Panc1 (cell line): ENCODE results near the gene AP3B1. TPM values are rescaled to one million over a fixed set of nuclear protein-coding genes. Genes with fewer than 3 reads are reported as not detected.

Experiments
- ATAC-seq: fragments of 200-7000 bp; cut with Tn5 transposase; 2 replicates; pipeline ENCODE4 v1.9.1; 2020; ENCODE audit warnings: mild to moderate bottlenecking, moderate library complexity
- BruUV-seq: library from RNA; stranded (reverse); fragments of 400-500 nt; replicated peaks from 2 replicates; lab custom pipeline; 2021; lab: Mats Ljungman, UMichigan
- CTCF ChIA-PET: fragments of 300-600 bp; sonication (Branson Sonifier 250); formaldehyde crosslinking; loops from one replicate; lab custom pipeline; 2022; ENCODE audit warnings: antibody characterized with exemption; lab: Charles Lee
- POLR2A ChIA-PET: fragments of 300-600 bp; sonication (Branson Sonifier 250); formaldehyde crosslinking; loops from one replicate; lab custom pipeline; 2022; ENCODE audit warnings: antibody characterized with exemption; lab: Charles Lee
- DNase-seq: peaks from one replicate; pipeline ENCODE4 v3.0.0-alpha.2; 2010; ENCODE audit warnings: low read depth, low spot score
- H3K27ac ChIP-seq: 2 replicates; pipeline ENCODE4 v1.5.1; 2011; ENCODE audit warnings: mild to moderate bottlenecking, low read length, inconsistent platforms
- H3K27me3 ChIP-seq: fragments of 200-500 bp; sonication (Bioruptor generic); 2 replicates; pipeline ENCODE4 v1.6.0; 2014; ENCODE audit warnings: low read length, inconsistent platforms; ENCODE audit not compliant: control insufficient read depth, insufficient read depth
- H3K36me3 ChIP-seq: fragments of 200-500 bp; sonication (Bioruptor generic); 2 replicates; pipeline ENCODE4 v1.5.1; 2014; ENCODE audit warnings: inconsistent platforms, mild to moderate bottlenecking, low read length, moderate library complexity; ENCODE audit not compliant: control insufficient read depth, insufficient read depth
- H3K4me1 ChIP-seq: 2 replicates; pipeline ENCODE4 v1.5.1; 2011; ENCODE audit warnings: inconsistent platforms, mild to moderate bottlenecking, low read length, moderate library complexity; ENCODE audit not compliant: control insufficient read depth, insufficient read depth
- H3K4me3 ChIP-seq, 2 experiments: 2 replicates each; pipeline ENCODE4 v1.5.1; 2011 to 2012; ENCODE audit warnings: low read depth in 2 of 2, low read length in 2 of 2, mild to moderate bottlenecking in 2 of 2, inconsistent platforms in 1 of 2, moderate library complexity in 1 of 2
- H3K9me3 ChIP-seq: fragments of 200-500 bp; sonication (Bioruptor generic); 2 replicates; pipeline ENCODE4 v1.5.1; 2014; ENCODE audit warnings: low read depth, mild to moderate bottlenecking, inconsistent platforms, low read length, moderate library complexity; ENCODE audit not compliant: control insufficient read depth, insufficient read depth
- CTCF ChIP-seq: fragments of 450-650 bp; IDR thresholded peaks from 2 replicates; pipeline ENCODE4 v1.5.1; 2017; ENCODE audit warnings: mild to moderate bottlenecking
- POLR2AphosphoS5 ChIP-seq: IDR thresholded peaks from 2 replicates; pipeline ENCODE4 v1.6.1; 2012; ENCODE audit warnings: mild to moderate bottlenecking, low read depth, low read length, moderate library complexity
- SIN3A ChIP-seq: IDR thresholded peaks from 2 replicates; pipeline ENCODE4 v1.6.1; 2012; ENCODE audit warnings: low read depth, mild to moderate bottlenecking, low read length, moderate library complexity, borderline replicate concordance; ENCODE audit not compliant: insufficient read depth
- TCF7L2 ChIP-seq: IDR thresholded peaks from 2 replicates; pipeline ENCODE4 v1.6.1; 2011; ENCODE audit warnings: mild to moderate bottlenecking, low read depth, low read length, inconsistent platforms
- in situ Hi-C: cut with HindIII; loops from 2 replicates; pipeline ENCODE4 v1.10.0; 2016; ENCODE audit warnings: low sequenced_read_pairs, low pct_unique_long_range_greater_than_20kb
- intact Hi-C: fragments of 100-400 bp; cut with micrococcal nuclease; formaldehyde crosslinking; loops from one replicate; pipeline ENCODE4 v1.10.0; 2022; ENCODE audit not compliant: unreplicated experiment
- total RNA-seq: library from RNA; stranded (reverse); gene quantifications from one replicate; pipeline ENCODE4 v1.2.1, GENCODE V29; 2021; ENCODE audit not compliant: unreplicated experiment
- TF ChIP-seq, protein P1 (sequence below), 2 experiments: IDR thresholded peaks; 2 replicates each; pipeline ENCODE4 v1.6.1; 2011 to 2012; ENCODE audit warnings: low read depth in 2 of 2, control low read depth in 1 of 2, low read length in 1 of 2, mild to moderate bottlenecking in 1 of 2, moderate library complexity in 1 of 2; ENCODE audit not compliant: insufficient read depth in 1 of 2

AP3B1 gene
- total RNA-seq, 1 experiment from 2014 or later = 55.4 TPM

DNA sequence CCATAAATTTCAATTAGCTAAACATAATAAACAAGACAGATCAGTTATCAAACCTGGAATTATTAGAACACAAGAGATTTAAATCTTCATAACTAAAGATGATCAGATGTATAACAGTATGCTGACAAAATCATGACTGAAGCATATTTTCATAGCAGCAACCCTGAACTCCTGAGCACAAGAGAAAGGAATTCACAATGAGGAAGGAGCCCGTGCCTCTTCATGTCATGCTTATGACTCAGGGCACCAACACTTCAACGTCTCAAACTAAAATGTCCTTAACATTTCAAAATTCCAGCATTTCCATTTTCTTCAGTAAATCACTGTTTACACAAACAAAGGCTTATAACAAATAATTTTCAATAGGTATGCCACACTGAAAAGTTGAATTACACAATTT, 6.7 kb downstream of the AP3B1 start:
- DNase-seq (no peak), ATAC-seq (peak; percentile 75; the same call in 1 of the 2 replicates)
- peaks cover 21% of the 10 kb centered on the region for H3K4me1 ChIP-seq
- no peak overlapping the region; the same call in 1 of the 2 replicates for H3K27ac ChIP-seq
- POLR2A ChIA-PET = interaction anchor here (0.6 kb wide), 1 partner anchor 76 kb away, joined by 4 read pairs; no protein-coding TSS in a partner anchor
- no peaks in the 10 kb centered on the region; the same call in 1 of the 2 replicates for H3K36me3 ChIP-seq
- TF ChIP-seq TCF7L2 = no peak
- TF ChIP-seq CTCF = no peak
- TF ChIP-seq, protein P1, sequence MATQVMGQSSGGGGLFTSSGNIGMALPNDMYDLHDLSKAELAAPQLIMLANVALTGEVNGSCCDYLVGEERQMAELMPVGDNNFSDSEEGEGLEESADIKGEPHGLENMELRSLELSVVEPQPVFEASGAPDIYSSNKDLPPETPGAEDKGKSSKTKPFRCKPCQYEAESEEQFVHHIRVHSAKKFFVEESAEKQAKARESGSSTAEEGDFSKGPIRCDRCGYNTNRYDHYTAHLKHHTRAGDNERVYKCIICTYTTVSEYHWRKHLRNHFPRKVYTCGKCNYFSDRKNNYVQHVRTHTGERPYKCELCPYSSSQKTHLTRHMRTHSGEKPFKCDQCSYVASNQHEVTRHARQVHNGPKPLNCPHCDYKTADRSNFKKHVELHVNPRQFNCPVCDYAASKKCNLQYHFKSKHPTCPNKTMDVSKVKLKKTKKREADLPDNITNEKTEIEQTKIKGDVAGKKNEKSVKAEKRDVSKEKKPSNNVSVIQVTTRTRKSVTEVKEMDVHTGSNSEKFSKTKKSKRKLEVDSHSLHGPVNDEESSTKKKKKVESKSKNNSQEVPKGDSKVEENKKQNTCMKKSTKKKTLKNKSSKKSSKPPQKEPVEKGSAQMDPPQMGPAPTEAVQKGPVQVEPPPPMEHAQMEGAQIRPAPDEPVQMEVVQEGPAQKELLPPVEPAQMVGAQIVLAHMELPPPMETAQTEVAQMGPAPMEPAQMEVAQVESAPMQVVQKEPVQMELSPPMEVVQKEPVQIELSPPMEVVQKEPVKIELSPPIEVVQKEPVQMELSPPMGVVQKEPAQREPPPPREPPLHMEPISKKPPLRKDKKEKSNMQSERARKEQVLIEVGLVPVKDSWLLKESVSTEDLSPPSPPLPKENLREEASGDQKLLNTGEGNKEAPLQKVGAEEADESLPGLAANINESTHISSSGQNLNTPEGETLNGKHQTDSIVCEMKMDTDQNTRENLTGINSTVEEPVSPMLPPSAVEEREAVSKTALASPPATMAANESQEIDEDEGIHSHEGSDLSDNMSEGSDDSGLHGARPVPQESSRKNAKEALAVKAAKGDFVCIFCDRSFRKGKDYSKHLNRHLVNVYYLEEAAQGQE (IDR thresholded peaks at IDR 0.05; ENCODE audit: insufficient read depth in 1 of 2, low read depth in 2 of 2, low read length in 1 of 2) = no peak
- no peak for TF ChIP-seq SIN3A
- TF ChIP-seq POLR2AphosphoS5 = no peak
- BruUV-seq = no TSS peak
- H3K4me3 ChIP-seq = no peak overlapping the region
- no peaks in the 10 kb centered on the region for H3K27me3 ChIP-seq
- intact Hi-C loops (no loop called here), in situ Hi-C loops (no loop called here)
- CTCF ChIA-PET = no interaction called here
- H3K9me3 ChIP-seq = no peaks in the 10 kb centered on the region

GRCh38 chr5:78287169-78287568, 7.3 kb downstream of the AP3B1 start:
- Histone ChIP-seq H3K4me1 (peaks cover 16% of the 10 kb centered on the region), H3K27ac (no peak overlapping the region), H3K4me3 (no peak overlapping the region), H3K36me3 (no peaks in the 10 kb centered on the region; the same call in 1 of the 2 replicates), H3K9me3 (no peaks in the 10 kb centered on the region), H3K27me3 (no peaks in the 10 kb centered on the region)
- intact Hi-C loops = no loop called here
- in situ Hi-C loops = no loop called here
- ChIA-PET POLR2A (interaction anchor here (0.6 to 0.7 kb wide), 2 partner anchors 183 to 200 kb away, joined by 3 read pairs; no protein-coding TSS in a partner anchor), CTCF (no interaction called here)
- TF ChIP-seq SIN3A (no peak), TCF7L2 (no peak), POLR2AphosphoS5 (no peak), CTCF (no peak)
- TF ChIP-seq, protein P1 (IDR thresholded peaks at IDR 0.05; ENCODE audit: insufficient read depth in 1 of 2, low read depth in 2 of 2, low read length in 1 of 2) = no peak
- DNase-seq (no peak), ATAC-seq (no peak)
- BruUV-seq = no TSS peak
